ENCODE results near the gene CDCA8.

The CDCA8 gene

GRCh38 chr1:37741130-37741529, 48.8 kb downstream of the CDCA8 start:
- peak; percentile 7 for DNase-seq

DNA sequence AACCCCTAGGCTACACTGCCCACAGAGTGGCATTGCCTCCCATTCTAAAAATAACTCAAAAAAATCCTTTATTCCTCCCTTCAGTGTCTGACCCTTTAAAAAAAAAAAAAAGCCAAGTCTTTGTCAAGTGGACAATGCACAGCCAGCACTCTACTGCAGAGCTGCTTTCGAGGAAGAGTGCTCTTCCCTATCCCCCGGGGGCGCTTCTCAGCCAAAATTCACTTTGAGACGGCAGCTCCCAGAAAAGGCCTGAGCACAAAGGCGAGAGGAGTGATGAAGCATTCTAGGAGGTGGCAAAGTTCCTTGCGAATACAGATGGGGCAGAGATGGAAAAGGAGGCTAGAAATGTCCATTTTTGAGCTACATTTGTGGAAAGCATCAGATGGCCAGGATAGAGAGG, 49.3 kb downstream of the CDCA8 start:
- no peak for DNase-seq

DNA sequence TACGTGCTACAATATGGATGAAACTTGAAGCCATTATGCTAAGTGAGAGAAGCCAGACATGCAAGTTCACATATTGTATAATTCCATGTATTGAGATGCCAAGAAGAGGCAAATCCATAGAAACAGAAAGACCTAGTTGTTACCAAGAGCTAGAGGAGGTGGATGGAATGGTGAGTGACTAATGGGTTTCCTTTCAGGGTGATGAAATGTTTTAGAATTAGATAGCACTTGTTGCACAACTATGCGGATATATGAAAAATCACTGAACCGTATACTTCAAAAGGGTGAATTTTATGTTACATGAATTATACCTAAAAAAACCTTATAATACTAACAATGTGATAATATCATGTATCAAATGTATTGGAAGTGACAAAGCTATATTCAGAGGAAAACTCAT, 54.5 kb downstream of the CDCA8 start:
- DNase-seq = no peak

DNA sequence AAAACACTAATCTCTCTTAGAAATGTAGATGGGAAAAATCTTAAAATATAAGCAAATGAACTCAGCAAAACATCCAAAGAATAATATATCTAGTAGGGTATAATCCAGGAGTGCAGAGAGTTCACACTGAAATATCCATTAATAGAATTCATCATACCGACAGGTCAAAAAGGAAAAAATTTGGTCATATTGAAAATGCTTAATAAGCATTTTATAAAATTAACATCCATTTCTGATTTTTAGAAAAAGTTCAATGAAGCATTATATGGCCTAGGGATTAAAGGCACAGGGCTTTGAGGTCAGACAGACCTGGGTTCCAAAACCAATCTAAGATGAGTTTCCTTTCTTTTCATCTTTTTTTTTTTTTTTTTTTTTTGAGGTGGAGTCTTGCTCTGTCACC, 56.2 kb downstream of the CDCA8 start:
- DNase-seq = no peak

DNA sequence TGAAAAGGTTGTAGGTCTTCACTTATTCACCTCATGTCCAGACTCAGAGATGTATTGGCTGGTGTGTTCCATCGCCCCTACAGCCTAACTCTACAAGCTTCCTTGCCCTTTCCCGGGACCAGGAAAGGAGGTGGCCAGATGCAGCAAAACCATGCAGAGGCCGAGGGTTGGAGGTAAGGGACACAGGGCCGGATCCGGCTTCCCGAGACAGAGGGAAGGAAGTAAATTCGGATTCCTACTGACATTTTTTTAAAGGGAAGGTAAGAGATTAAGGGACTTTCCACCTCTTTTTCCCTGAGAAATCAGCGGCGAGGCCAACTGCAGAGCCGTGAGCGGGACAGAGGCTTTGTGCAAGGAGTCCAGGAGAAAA, 59.9 kb downstream of the CDCA8 start:
- no peak for DNase-seq

DNA sequence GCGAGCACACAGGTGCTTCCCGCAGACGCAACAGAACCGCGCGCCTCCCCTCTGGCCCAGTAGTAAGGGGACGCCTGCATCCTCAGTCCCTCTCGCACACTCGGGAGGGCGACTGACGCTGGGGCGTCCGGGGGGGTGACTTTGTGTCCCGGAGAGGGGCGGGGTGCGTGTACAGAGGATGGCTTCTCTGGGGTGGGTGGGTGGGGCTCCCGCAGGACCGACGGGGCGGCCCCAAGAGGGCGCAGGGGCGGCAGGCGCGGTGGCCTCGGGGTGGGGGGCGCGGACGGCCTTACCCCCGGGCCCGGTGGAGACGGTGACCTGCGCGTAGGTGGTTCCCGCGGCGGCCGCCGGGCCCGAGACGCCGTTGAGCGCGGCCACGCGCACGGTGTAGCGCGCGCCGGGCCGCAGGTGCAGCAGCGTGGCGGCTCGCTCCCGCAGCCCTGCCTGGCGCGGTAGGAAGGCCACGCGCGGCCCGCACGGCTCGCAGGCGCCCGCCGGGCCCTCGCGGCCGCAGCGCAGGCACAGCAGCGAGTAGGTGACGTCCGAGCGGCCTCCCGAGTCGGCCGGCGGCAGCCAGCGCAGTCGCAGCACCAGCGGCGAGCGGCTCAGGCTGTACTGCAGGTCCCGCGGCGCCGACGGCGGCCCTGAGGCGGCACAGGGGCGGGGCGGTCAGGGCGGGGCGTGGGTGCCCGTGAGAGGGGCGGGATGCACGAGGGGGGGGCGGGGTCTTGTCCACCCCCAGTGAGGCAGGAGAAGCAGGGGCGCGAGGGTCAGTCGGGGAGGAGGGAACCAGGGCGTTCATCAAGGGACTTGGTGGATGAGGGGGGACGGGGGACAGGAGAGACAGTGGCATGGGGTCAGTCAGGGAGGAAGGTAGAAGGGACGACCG, 60.5 kb downstream of the CDCA8 start:
- DNase-seq = no peak

GRCh38 chr1:37753473-37754321, 61.4 kb downstream of the CDCA8 start:
- no peak for DNase-seq

GRCh38 chr1:37755290-37755689, 63.0 kb downstream of the CDCA8 start:
- DNase-seq = no peak

DNA sequence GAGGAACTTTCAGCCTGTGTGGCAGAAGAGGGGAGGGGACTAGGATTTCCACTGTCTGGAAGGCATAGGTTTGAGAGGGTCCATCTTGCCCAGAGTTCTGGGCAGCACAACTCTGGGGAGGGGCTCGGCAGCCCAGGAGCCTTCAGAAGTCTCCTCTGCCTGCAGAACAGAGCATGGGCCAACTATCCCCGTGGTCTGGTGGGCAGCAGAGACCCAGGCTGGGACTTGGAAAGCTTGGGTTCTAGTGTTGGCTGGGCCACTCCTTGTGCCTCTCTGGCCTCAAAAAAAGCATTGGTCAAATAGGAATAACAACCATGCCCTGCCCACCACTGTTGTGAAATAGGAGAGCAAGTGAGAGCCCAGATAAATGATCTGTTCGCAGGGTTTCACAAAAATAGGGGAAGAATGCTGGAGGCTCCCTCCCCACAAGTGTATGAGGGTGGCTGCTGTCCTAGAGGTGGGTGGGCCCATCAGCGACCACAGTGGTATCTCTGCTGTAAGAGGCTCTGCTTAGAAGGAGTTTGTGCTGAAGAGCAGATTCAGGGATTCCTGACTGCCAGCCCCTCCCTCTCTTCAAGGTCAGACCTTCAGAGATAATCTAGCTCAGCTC, 63.7 kb downstream of the CDCA8 start:
- no peak for DNase-seq
